ENCODE data around the gene ADPRS.

ADPRS gene

DNA sequence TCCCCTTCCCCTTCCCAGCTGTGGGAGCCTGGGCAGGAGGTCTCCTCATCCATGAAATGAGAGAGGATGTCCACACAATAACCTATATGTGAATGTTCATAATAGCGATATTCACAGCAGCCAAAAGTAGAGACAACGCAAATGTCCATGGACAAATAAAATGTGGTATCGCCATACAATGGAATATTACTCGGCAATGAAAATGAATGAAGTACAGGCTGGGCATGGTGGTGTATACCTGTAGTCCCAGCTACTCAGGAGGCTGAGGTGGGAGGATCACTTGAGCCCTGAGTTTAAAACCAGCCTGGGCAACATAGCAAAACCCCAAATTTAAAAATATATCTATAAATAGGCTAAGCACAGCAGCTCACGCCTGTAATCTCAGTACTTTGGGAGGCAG lies 12.9 kb downstream of the ADPRS start:
- H3K36me3 ChIP-seq (ENCODE audit: control insufficient read depth in 2 of 2, insufficient read depth in 1 of 2, low read length in 2 of 2), result peaks cover 0 to 6% of the 10 kb centered on the region in 2 experiments; a peak in 1 of 3 replicates
- H3K9me3 ChIP-seq (ENCODE audit: control insufficient read depth, insufficient read depth, low read depth, low read length), result no peaks in the 10 kb centered on the region
- H3K4me3 ChIP-seq (ENCODE audit: low read depth, low read length), result no peak overlapping the region
- POLR2A ChIA-PET, result interaction anchor here (0.6 kb wide), 1 partner anchor 45 kb away, joined by 3 read pairs; no protein-coding TSS in a partner anchor
- H3K4me1 ChIP-seq (ENCODE audit: control insufficient read depth, insufficient read depth, low read length), result no peaks in the 10 kb centered on the region
- H3K27ac ChIP-seq (ENCODE audit: extremely low read depth, low read depth, low read length), result no peak overlapping the region
- CTCF ChIA-PET, result interaction anchor here (0.8 to 11.1 kb wide), 7 partner anchors 16 to 184 kb away, joined by 3 to 156 read pairs (median 4); partner anchors contain the start of gene TRAPPC3
- TF ChIP-seq ZNF776 (tag by site-specific recombination; IDR thresholded peaks at IDR 0.05; ENCODE audit: borderline replicate concordance) (no peak), ZNF146 (tag by site-specific recombination; IDR thresholded peaks at IDR 0.05) (peak; percentile 91)

- CTCF ChIA-PET, result interaction anchor here (0.9 to 1.3 kb wide), 2 partner anchors 43 to 82 kb away, joined by 3 to 8 read pairs; partner anchors contain the start of gene TRAPPC3
- Histone ChIP-seq H3K9me3 (ENCODE audit: control insufficient read depth, insufficient read depth, low read depth, low read length) (no peaks in the 10 kb centered on the region), H3K4me1 (ENCODE audit: control insufficient read depth, insufficient read depth, low read length) (no peaks in the 10 kb centered on the region), H3K27ac (ENCODE audit: extremely low read depth, low read depth, low read length) (no peak overlapping the region), H3K4me3 (ENCODE audit: low read depth, low read length) (no peak overlapping the region), H3K36me3 (ENCODE audit: control insufficient read depth in 2 of 2, insufficient read depth in 1 of 2, low read length in 2 of 2) (no peaks in the 10 kb centered on the region)
- POLR2A ChIA-PET, result no interaction called here
- TF ChIP-seq MZF1 (tag by site-specific recombination; IDR thresholded peaks at IDR 0.05; ENCODE audit: borderline replicate concordance), result no peak
- no peak for TF ChIP-seq ZNF114 (tag by site-specific recombination; IDR thresholded peaks at IDR 0.05)
- TF ChIP-seq GLIS2 (tag by site-specific recombination; IDR thresholded peaks at IDR 0.05), result peak; percentile 47
- 0 out of 2 replicates have a peak, but pooled peaks have one; percentile 13 for TF ChIP-seq EGR2 (tag by site-specific recombination; IDR thresholded peaks at IDR 0.05; ENCODE audit: low read depth)
- peak; percentile 56; the same call in 1 of the 2 replicates for TF ChIP-seq ZNF600 (tag by site-specific recombination; IDR thresholded peaks at IDR 0.05)
Measured at GRCh38 chr1:36106269-36106668, 17.6 kb downstream of the ADPRS start.

GRCh38 chr1:36107394-36107793 lies 18.7 kb downstream of the ADPRS start:
- H3K27ac ChIP-seq (ENCODE audit: extremely low read depth, low read depth, low read length), result no peak overlapping the region
- ChIA-PET POLR2A (interaction anchor here (0.8 kb wide), 1 partner anchor 27 kb away, joined by 3 read pairs; no protein-coding TSS in a partner anchor), CTCF (interaction anchor here (1.3 kb wide), 1 partner anchor 81 kb away, joined by 8 read pairs; no protein-coding TSS in a partner anchor)
- H3K9me3 ChIP-seq (ENCODE audit: control insufficient read depth, insufficient read depth, low read depth, low read length), result no peaks in the 10 kb centered on the region
- TF ChIP-seq ZNF18 (tag by site-specific recombination; IDR thresholded peaks at IDR 0.05) (no peak), ZNF626 (tag by site-specific recombination; IDR thresholded peaks at IDR 0.05) (no peak), ZNF654 (tag by site-specific recombination; IDR thresholded peaks at IDR 0.05; ENCODE audit: low read depth) (no peak), PRDM4 (tag by site-specific recombination; IDR thresholded peaks at IDR 0.05) (no peak), YY1 (tag by site-specific recombination; IDR thresholded peaks at IDR 0.05) (no peak), ZNF707 (tag by site-specific recombination; IDR thresholded peaks at IDR 0.05) (no peak), BCL11A (tag by site-specific recombination; IDR thresholded peaks at IDR 0.05; ENCODE audit: low read depth) (no peak), ZNF426 (tag by site-specific recombination; IDR thresholded peaks at IDR 0.05) (no peak), ZNF558 (tag by site-specific recombination; IDR thresholded peaks at IDR 0.05) (no peak), ZNF777 (tag by site-specific recombination; IDR thresholded peaks at IDR 0.05; ENCODE audit: borderline replicate concordance) (no peak), ZNF311 (tag by site-specific recombination; IDR thresholded peaks at IDR 0.05; ENCODE audit: borderline replicate concordance) (no peak), ZNF416 (tag by site-specific recombination; IDR thresholded peaks at IDR 0.05) (no peak), ZNF624 (tag by site-specific recombination; IDR thresholded peaks at IDR 0.05) (no peak), ZFHX2 (tag by site-specific recombination; conservative IDR thresholded peaks at IDR 0.05) (no peak), SCRT2 (tag by site-specific recombination; IDR thresholded peaks at IDR 0.05) (no peak), EGR2 (tag by site-specific recombination; IDR thresholded peaks at IDR 0.05; ENCODE audit: low read depth) (no peak), ZNF623 (tag by site-specific recombination; IDR thresholded peaks at IDR 0.05) (no peak), ZNF350 (tag by site-specific recombination; IDR thresholded peaks at IDR 0.05) (no peak), GLIS2 (tag by site-specific recombination; IDR thresholded peaks at IDR 0.05) (no peak)
- TF ChIP-seq, protein P1, sequence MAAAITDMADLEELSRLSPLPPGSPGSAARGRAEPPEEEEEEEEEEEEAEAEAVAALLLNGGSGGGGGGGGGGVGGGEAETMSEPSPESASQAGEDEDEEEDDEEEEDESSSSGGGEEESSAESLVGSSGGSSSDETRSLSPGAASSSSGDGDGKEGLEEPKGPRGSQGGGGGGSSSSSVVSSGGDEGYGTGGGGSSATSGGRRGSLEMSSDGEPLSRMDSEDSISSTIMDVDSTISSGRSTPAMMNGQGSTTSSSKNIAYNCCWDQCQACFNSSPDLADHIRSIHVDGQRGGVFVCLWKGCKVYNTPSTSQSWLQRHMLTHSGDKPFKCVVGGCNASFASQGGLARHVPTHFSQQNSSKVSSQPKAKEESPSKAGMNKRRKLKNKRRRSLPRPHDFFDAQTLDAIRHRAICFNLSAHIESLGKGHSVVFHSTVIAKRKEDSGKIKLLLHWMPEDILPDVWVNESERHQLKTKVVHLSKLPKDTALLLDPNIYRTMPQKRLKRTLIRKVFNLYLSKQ (tag by site-specific recombination; IDR thresholded peaks at IDR 0.05; ENCODE audit: borderline replicate concordance), result no peak
- no peak overlapping the region for H3K4me3 ChIP-seq (ENCODE audit: low read depth, low read length)
- H3K4me1 ChIP-seq (ENCODE audit: control insufficient read depth, insufficient read depth, low read length), result no peaks in the 10 kb centered on the region
- no peaks in the 10 kb centered on the region for H3K36me3 ChIP-seq (ENCODE audit: control insufficient read depth in 2 of 2, insufficient read depth in 1 of 2, low read length in 2 of 2)

Measured in HEK293 (cell line).